ENCODE measurements around the gene IFIT5.
A peak's percentile ranks its signal among the peaks of the same experiment; 100 is the strongest.
"Not testable (repeated sequence)": the region's sequence is repeated elsewhere in the genome, so short reads cannot be mapped to it uniquely, and the experiment has no call there.

IFIT5 gene

GRCh38 chr10:89440226-89441009, 26.1 kb downstream of the IFIT5 start:
- no peak for DNase-seq

DNA sequence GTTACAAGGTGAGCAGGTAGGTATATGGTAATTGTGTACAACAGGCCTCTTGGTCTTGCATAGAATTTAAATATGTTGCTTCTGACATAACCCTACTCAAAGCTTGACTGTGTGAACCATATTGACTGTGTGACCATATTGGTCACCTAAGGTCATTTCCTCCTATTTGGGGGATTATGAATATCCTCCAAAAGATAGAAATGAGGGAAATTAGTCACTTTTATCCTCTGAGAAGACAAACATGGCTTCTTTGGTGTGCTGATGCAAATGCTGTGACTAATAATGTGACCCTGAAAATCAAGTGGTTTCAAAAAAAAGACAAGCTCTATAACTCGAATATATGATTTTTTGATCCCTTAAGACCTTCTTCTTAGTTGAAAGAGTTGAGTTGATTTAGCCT, 27.9 kb downstream of the IFIT5 start:
- DNase-seq, result no peak

DNA sequence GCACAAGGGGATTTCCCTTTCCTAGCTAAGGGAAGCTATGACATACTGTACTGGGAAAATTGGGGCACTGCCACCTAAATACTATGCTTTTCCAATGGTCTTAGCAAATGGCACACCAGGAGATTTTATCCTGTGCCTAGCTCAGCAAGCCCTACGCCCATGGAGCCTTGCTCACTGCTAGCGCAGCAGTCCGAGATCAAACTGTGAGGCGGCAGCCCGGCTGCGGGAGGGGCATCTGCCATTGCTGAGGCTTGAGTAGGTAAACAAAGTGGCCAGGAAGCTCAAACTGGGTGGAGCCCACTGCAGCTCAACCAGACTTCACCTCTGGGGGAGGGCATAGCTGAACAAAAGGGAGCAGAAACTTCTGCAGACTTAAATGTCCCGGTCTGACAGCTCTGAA, 30.5 kb downstream of the IFIT5 start:
- not testable (repeated sequence) for DNase-seq

- no peak for DNase-seq
These were observed 36.5 kb downstream of the IFIT5 start for GRCh38 chr10:89450901-89451300.

DNA sequence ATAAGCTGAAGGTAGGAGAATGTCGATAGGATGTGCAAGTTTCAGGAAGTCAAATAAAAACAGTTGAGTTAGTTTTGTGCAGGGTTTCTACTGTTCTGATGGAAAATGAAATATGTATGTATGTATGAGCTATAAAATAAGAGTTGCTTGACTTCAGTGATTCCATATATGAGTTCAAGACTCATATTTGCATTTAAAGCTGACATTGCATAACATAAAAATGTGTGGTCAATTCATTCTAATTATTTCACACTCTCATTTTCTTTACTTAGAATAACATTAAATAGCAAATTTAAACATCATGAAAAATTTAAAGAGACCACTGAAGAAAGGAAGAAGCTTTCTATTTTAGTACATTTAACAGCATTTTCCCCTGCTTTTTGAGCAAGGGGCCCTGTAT, 37.8 kb downstream of the IFIT5 start:
- DNase-seq, result no peak

GRCh38 chr10:89454561-89455347, 40.4 kb downstream of the IFIT5 start:
- DNase-seq, result no peak

GRCh38 chr10:89458291-89458690, 43.9 kb downstream of the IFIT5 start:
- DNase-seq, result no peak

GRCh38 chr10:89458784-89459183, 44.4 kb downstream of the IFIT5 start:
- DNase-seq, result no peak

GRCh38 chr10:89463846-89464537, 49.6 kb downstream of the IFIT5 start:
- no peak for DNase-seq

DNA sequence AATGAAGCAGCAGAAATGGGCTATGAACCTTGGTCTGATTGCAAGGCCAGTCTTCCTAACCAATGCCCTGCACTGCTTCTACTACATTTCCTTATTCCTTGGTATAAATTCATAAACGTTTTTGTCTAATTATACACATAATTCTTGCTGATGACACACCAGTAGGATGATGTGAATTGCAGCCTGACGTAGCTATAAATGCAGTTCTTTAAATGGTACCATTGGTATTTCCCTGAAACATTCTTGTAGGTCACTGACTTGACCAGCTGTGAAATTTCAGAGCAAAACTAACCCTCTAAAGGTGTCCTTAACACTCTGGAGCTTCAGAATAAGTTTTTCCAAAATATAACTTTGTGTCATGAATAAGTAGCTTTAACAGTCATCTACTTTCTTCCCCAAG, 50.8 kb downstream of the IFIT5 start:
- DNase-seq, result no peak

- DNase-seq, result peak; percentile 29
These were observed 52.2 kb downstream of the IFIT5 start for GRCh38 chr10:89466599-89467035.

- no peak for DNase-seq
These were observed 54.0 kb downstream of the IFIT5 start for GRCh38 chr10:89468191-89468965.

DNA sequence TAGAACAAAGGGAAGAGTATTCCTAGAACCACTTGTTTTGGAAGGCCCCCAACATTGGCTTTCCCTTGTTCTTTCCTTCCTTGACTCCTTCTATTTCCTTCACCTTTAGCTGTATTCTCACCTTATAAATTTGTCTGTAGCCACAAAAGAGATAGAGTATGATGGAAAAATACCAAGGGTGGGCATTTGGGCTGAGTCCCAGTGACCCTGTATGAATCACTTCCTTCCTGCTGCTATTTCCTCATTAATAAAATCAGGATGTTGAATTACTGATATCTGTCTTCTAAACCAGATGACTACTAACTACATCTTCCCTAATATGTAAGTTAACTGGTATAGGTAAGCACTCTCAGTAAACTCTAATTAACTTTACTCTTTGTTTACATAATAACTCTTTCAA, 55.1 kb downstream of the IFIT5 start:
- no peak for DNase-seq
